ENCODE measurements around the gene CLCN1. TPM values are rescaled to one million over a fixed set of nuclear protein-coding genes. Genes with fewer than 3 reads are reported as not detected.

The CLCN1 gene
- total and polyA plus RNA-seq, 12 donors, result under 0.01 to 0.32 (median 0.12) TPM; not detected in 8

DNA sequence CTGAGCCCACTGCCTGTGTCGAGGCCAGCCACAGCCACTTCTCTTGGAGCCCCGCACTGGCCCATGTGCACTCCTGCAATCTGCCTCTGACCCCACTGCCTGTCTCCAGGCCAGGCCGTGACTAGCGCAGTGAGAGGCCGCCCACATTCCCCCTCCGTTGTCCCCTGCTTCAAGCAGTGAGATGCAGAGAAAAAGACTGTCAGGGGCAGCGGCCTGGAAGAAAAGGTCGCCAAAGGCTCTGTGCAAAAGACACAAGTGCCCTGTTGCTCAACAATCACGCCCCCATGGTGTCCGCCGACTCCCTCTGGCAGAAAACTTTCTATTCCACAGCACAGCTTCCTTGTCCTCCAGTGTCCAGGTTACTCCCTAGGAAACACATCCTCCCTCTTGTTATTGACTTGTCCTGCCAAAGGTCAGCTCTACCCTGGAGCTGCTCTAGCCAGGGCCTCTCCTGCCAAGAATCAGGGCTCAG is 36.7 kb downstream of the CLCN1 start:
- intact Hi-C loops (cut with DNase I), result no loop called here
- Histone ChIP-seq H3K4me3 (no peak overlapping the region), H3K4me1 (replicated peaks in 1 of 2) (no peaks in the 10 kb centered on the region), H3K27me3 (no peaks in the 10 kb centered on the region), H3K9me3 (replicated peaks in 1 of 3) (no peaks in the 10 kb centered on the region), H3K36me3 (replicated peaks in 1 of 2) (no peaks in the 10 kb centered on the region), H3K27ac (no peak overlapping the region)
- TF ChIP-seq, protein P1, sequence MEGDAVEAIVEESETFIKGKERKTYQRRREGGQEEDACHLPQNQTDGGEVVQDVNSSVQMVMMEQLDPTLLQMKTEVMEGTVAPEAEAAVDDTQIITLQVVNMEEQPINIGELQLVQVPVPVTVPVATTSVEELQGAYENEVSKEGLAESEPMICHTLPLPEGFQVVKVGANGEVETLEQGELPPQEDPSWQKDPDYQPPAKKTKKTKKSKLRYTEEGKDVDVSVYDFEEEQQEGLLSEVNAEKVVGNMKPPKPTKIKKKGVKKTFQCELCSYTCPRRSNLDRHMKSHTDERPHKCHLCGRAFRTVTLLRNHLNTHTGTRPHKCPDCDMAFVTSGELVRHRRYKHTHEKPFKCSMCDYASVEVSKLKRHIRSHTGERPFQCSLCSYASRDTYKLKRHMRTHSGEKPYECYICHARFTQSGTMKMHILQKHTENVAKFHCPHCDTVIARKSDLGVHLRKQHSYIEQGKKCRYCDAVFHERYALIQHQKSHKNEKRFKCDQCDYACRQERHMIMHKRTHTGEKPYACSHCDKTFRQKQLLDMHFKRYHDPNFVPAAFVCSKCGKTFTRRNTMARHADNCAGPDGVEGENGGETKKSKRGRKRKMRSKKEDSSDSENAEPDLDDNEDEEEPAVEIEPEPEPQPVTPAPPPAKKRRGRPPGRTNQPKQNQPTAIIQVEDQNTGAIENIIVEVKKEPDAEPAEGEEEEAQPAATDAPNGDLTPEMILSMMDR (IDR thresholded peaks at IDR 0.05), result no peak
- WGBS, 4 donors, result 66 to 79% (median 73%) methylated on average over 8 to 11 of the region's 11 CpGs
- peak in 1 of 7 donors; percentile 4 for DNase-seq

DNA sequence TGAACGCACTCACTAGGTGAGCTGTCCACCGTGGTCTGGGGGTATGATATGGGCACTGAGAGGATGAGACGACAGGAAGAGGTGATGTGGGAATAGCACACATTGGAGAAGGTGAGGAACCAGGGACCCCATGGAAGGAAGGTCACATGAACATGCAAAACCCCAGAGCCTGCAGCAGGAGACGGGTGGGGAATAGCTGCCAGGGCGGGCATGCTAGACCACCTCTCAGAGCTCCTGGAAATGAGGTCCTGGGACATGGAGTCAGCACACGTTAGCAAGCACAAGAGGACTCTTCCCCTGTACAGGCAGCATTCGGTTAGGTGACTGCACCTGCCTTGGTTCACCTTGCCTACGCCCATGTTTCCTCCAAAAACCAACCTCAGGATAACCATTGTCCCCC is 38.5 kb downstream of the CLCN1 start:
- WGBS, 4 donors, result 70 to 88% (median 75%) methylated on average over 8 of the region's 8 CpGs
- intact Hi-C loops (cut with DNase I), result no loop called here
- DNase-seq, result no peak
- Histone ChIP-seq H3K27me3 (no peaks in the 10 kb centered on the region), H3K36me3 (replicated peaks in 1 of 2) (no peaks in the 10 kb centered on the region), H3K4me1 (replicated peaks in 1 of 2) (no peaks in the 10 kb centered on the region), H3K27ac (no peak overlapping the region), H3K9me3 (replicated peaks in 1 of 3) (no peaks in the 10 kb centered on the region), H3K4me3 (no peak overlapping the region)
- TF ChIP-seq POLR2A (IDR thresholded peaks at IDR 0.05), result no peak
- TF ChIP-seq, protein P1 (IDR thresholded peaks at IDR 0.05), result no peak

DNA sequence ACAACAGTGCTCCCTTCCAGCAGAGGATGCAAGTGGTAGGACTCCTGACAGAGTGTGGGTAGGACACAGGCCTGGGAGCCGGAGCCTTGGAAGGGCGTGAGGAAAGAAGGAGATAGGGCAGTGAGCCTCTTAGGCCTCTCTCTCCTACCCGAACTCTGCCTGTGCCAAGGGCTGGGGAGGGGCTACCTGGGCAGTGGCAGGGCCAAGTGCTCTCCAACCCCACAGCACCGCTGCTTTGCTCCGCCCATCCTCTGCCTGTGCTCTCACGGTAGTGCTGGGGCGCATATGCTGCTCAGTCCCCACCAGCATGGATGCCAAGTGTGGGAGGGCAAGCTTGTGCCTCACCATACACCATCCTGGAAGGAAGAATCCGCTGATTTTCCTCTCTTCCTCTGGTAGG is 39.1 kb downstream of the CLCN1 start:
- DNase-seq, result no peak
- H3K4me3 ChIP-seq, result no peak overlapping the region
- H3K36me3 ChIP-seq (replicated peaks in 1 of 2), result no peaks in the 10 kb centered on the region
- no peaks in the 10 kb centered on the region for H3K4me1 ChIP-seq (replicated peaks in 1 of 2)
- H3K27ac ChIP-seq, result no peak overlapping the region
- WGBS, 4 donors, result 40 to 87% (median 86%) methylated on average over 2 to 8 of the region's 8 CpGs
- no peaks in the 10 kb centered on the region for H3K27me3 ChIP-seq
- intact Hi-C loops (cut with DNase I), result no loop called here
- no peaks in the 10 kb centered on the region for H3K9me3 ChIP-seq (replicated peaks in 1 of 3)
- no peak for TF ChIP-seq POLR2A (IDR thresholded peaks at IDR 0.05)
- TF ChIP-seq, protein P1 (IDR thresholded peaks at IDR 0.05), result no peak

DNA sequence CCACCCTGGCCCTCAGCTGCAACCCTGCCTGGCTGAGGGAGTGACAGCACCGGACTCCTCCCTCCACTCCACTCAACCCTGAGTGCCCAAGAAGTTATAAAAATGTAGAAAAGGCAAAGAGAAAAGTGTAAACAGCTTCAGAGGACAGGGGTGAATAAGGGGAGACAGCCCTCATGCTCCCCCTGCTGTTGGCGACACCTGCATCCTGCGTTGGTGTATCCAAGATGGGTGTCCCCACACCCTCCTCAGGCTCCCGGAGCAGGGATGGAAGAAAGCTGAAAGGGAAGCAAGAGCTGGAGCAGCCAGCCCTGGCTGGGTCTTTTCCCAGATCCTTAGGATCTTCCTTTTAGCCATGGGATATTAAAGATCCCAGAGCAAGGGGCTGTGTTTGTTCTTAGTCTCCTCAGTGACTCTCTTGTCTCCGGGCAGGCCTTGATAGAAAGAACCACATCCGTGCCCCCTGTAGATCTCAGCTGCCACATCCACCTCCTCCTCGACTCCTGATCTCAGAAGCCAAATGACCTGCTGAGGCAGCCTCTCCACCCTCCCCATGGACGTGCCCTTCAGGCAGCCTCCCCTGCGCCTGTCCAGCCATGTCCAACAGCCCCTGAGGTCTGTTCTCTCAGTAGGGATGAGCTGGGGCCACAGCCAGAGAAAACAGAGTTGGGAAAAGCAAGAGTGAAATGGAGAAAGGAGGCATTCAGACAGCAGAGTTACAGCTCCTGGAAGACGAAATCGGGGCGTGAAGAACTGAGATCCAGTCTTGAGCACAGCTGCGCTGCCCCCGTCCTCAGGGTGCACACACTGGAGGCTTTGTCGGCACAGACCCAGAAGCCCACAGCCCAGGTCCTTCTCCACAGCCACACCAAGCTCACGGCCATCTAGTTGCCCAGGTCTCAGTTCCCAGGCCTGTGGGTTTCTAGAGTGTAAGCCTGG is 39.8 kb downstream of the CLCN1 start:
- H3K27ac ChIP-seq, result no peak overlapping the region
- no peaks in the 10 kb centered on the region for H3K36me3 ChIP-seq (replicated peaks in 1 of 2)
- H3K4me1 ChIP-seq (replicated peaks in 1 of 2), result no peaks in the 10 kb centered on the region
- intact Hi-C loops (cut with DNase I), result no loop called here
- no peak for DNase-seq
- WGBS, 4 donors, result 83 to 92% (median 85%) methylated on average over 16 of the region's 16 CpGs
- no peaks in the 10 kb centered on the region for H3K27me3 ChIP-seq
- H3K9me3 ChIP-seq (replicated peaks in 1 of 3), result no peaks in the 10 kb centered on the region
- no peak overlapping the region for H3K4me3 ChIP-seq
- TF ChIP-seq, protein P1 (IDR thresholded peaks at IDR 0.05), result no peak
- TF ChIP-seq POLR2A (IDR thresholded peaks at IDR 0.05), result no peak
